GM21515 (cell line): ENCODE measurements around the gene PNO1.
A peak's percentile ranks its signal among the peaks of the same experiment; 100 is the strongest.

Source experiments
- ATAC-seq: cut with Tn5 transposase; IDR thresholded peaks from one replicate; pipeline ENCODE4 v1.9.1; 2021; ENCODE audit not compliant: unreplicated experiment

PNO1 gene

DNA sequence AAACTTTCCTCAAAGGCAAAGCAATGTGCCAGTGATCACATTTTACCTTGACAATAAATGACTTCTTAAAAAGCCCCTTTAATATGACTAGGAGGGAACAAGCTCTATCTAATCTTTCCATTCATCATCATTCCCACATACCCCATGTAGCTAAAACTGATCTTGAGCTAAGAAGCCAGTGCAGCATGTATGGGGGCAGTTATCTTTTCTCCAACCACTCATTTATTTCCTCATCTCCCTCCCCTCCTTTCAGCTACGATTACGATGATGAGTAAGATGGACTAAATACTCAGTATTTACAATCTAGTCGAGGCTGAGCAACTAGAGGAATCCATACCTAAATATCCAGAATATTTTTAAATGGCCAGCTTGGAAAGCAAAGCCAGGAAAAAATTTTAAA is 35.5 kb downstream of the PNO1 start:
- no peak for ATAC-seq

DNA sequence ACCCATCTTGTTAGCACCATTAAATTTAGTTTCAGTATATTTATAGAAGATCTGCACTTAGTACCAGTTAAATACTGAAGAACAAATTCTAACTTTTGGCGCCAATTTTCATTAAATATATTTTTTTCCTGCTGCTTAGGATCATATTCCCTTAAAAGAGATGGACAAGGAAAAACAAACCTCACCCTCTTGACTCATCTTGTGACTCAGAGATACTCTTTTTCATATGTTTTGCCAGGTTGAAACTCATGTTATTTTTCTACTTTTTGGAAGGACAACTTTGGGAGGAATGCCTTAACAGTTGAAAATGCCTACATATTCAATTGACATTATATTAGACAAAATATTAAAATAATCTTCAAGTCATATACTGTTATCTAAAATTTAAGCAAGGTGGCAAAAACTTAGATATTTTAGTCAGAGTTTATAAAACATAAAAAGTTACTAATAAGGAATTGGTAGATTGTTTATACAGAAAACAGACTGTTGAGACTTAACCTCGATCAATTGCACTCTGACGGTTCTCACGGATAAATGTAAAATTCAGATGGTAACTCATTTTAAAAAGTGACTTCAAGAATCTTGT is 36.2 kb downstream of the PNO1 start:
- no peak for ATAC-seq

DNA sequence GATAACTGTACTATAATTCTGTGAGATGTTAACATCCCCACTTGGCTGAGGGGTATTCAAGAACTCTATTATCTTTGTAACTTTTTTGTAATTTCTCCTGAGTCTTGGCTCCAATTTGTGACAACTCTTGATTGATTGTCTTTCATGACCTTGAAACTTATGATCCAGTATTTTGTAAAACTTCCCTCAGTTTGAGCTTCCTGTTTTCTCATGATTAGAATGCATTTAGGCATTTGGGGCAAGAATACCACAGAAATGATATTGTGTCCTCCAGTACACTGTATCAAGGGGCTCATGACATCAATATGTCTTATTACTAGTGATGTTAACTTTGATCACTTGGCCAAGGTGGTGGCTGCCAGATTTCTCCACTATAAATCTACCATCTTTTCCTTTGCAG is 37.4 kb downstream of the PNO1 start:
- no peak for ATAC-seq

DNA sequence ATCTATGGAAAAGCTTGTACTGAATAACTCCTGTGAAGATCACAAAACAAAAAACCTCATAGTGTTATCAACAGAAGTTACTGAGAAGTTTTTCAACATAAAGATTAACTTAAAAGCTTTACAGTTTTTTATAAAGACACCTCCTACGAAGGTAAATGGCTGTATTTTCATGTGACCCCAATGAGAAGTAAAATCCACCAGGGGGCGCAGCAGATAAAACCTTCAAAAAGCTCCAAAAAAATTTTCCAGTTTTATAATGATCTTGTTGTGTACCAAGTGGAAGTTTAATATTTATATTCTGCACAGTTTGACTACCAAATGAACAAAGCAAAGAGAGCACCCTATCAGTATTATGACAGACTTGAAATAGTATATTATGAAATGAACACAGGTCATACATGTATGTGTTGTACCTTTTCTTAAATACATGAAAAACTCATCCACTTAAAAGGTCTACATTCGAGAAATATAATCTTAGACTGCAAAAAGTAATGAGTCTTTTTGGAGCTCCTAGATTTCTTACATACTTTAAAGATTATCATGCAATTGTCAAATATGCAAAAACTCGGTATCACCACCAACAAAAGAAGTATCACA is 38.5 kb downstream of the PNO1 start:
- ATAC-seq = no peak

DNA sequence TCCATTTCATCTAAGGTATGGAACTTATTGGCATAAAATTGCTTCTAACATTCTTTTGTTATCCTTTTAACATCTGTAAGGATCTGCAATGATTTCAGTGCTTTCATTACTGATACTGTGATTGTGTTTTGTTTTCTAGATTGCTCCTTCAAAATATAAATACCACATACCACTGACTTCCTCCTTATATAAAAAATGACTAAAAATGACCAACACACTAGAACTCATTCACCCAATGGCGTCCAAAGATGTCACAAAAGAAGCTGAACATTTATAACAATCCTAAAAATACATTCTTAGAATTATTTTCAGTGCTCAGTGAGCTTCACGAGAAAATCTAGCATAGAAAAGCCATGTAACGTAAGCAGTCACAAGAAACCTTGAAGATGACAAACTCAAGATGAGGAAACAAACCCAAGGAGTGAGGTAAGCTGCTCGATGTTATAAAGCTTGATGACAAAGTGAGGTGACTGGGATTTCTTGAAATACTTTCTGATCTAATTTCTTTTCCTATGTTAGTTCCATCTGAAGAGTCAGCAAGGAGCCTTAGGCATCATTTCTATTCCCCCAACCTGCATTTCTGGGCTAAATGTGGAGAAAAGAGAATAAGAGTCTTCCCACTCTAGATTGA is 42.6 kb downstream of the PNO1 start:
- ATAC-seq = no peak

DNA sequence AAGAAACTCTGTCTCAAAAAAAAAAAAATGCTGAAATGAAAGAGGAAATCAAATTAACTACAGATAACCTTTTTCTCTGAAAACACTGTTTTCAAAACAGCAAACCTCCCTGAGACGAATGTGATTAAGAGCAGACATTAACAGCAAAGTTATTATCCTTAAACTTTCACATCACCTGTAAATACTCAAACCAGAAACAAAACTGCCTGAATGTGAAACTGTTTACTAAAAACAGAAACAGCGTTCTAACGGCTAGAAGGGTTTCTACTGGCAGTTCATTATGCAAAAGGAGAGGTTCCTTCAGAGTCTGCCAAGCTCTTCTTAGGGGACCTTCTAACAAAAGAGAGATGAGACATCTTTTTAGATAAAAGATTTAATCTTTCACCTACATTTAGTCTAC is 45.9 kb downstream of the PNO1 start:
- ATAC-seq = peak; percentile 90

DNA sequence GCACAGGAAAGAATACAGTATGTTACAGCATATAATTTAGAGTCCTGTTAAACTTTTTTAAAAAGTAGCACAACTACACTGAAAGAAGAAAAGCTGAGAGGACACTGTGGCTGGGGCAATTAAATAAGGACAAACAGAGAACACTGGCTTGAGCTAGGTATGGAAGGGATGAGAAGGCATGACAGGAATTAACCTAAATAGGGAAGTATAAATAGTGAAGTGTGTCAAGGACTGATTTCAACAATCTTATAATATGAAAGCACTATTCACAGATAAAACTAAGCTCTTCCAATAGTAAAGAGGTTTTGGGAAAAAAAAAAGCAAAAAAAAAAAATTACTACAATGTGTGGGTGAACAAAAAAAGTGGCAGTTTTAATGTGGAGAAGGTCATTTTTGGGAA is 49.1 kb downstream of the PNO1 start:
- no peak for ATAC-seq

DNA sequence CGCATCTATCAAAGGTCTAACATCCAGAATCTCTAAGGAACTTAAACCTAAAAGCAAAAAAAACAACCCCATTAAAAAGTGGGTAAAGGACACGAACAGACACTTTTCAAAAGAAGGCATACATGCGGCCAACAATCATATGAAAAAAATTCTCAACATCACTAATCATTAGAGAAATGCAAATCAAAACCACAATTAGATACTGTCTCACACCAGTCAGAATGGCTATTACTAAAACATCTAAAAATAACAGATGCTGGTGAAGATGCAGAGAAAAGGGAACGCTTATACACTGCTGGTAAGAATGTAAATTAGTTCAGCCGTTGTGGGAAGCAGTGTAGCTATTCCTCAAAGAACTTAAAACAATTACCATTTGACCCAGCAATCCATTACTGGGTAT is 56.7 kb downstream of the PNO1 start:
- peak; percentile 71 for ATAC-seq

DNA sequence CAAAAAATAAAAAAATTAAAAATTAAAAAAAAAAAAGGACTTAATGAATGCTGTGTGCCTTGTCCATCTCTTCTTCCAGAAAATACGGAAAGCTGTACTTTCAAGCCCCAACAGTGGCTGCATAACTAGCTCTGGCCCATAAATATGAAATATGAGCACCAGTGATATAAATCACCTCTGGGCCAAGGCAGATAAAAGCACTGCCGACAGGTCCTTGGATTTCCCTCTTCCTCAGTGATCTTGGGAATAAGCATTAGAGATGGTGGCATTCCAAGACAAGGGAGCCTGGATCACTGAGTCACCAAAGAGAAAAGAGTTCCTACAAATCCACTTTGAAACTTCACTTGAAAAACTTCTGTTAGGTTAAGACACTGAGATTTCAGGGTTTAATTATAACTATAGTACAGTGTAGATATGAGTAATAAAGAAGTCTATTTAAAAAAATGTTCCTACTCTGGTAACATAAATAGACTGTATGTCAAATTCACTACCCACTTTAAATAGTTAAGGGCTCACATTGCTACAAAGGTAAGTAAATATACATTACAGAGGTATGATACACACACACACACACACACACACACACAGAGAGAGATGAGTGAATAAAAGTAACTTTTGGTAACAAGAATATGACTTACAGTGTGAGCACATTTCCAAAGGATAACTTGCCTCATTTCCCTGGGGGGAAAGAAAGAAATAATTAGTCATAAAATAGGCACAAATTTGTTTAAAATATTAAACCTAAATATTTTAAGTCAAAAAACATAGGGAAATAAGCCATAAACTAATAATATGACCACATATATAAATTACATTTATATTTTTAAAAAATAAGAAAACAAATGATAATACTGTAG is 59.0 kb downstream of the PNO1 start:
- ATAC-seq = no peak

DNA sequence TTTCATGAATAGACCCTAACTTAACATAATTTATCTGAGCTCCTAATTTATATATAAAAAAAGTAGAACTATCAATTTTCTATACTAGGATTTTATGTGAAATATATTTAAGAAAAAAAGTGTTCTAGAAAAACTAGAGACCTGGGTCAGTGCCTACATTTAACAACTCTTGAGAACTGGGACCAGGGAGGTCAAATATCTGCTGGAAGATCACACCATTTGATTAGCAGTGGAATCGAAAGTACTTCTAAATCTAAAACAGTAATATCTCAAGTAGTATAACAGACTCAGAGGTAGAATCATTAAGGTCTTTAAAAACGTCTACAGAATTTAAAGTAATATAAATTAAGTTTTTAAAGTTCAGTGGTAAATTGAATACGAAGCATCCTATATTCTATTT is 60.0 kb downstream of the PNO1 start:
- ATAC-seq = no peak

DNA sequence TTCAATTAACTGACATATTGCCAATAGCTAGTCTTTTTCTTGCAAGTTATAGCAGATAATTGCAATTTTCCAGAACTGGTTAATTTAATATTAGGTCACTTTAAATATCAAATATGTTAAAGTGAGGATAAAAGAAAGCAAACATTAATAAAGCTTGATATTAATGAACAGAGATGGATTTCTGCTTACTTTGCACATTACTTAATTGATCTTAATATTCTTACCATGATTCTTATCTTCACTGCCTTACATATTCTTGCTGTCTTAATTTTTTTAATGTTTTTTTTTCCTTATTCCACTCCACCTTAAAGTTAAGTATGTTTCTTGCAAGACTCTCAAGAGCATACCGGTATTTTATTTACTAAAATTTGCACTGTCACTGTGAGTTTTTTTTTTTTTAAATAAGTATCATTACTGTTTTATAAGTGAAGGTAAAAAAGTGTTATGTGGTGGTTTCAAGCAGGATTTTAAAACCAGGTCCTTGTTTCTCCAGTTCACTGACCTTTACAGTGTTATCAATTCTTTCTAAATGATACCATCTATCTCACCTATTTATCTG is 60.7 kb downstream of the PNO1 start:
- no peak for ATAC-seq

DNA sequence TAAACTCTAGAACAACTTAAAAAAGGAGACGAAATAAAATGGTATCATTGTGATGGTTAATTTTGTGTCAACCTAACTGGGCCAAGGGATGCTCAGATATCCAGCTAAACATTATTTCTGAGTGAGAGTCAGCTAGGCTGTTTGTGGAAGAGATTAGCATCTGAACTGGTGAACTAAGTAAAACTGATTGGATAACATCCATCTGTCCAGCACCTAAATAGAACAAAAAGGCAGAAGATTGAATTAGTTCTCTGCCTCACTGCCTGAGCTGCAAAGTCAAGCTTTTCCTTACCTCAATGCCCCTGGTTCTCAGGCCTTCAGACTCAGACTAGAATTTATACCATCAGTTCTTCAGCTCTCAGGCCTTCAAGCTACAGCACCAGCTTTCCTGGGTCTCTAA is 64.6 kb downstream of the PNO1 start:
- ATAC-seq = no peak

DNA sequence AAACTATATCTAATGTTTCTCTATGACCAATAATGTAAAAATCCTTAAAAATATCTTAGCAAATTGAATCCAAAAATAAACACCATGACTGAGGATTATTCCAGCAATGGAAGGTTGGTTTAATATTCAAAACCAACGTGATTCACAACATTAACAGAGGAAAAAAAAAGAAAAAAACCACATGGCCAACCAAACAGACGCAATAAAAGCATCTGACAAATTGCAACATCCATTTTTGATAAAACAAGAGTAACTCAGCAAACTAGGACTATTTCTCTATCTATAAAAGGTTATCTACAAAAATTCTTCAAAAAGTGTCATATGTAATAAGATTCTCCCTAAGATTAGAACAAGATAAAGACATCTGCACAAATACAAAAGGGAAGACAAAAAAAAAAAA is 65.7 kb downstream of the PNO1 start:
- no peak for ATAC-seq

DNA sequence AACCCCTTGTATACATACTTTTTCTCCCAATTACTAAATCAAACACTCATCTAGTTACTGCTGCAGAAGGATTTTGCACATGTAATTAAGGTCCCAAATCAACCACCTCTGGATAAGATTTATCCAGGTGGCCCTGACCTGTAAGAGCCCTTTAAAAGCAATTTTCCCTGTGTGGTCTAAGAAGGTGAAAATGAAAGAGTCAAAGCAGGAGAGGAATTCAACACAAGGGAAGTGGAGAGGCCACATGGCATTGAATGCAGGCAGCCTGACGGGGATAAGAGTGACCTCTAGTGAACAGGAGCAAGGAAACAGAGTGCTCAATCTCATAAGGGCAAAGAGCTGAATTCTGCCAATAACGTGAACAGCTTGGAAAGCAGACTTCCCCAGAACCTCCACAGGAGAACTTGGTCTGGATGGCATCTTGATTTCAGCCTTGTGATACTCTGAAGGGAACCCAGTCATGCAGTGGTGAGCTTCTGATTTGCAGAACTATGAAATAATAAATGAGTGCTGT is 67.5 kb downstream of the PNO1 start:
- peak; percentile 78 for ATAC-seq
